Inferior parietal cortex (tissue), 1 donor: ENCODE data around the gene TOMM5.
"Not testable (repeated sequence)": the region's sequence is repeated elsewhere in the genome, so short reads cannot be mapped to it uniquely, and the experiment has no call there.

ENCODE experiments used
- DNase-seq: peaks from one replicate; pipeline ENCODE4 v3.0.0-alpha.2; 2016; ENCODE audit errors: extremely low spot score

Gene TOMM5

GRCh38 chr9:37611961-37612360, 19.6 kb upstream of the TOMM5 start:
- no peak for DNase-seq

GRCh38 chr9:37611014-37611413, 18.6 kb upstream of the TOMM5 start:
- no peak for DNase-seq

- DNase-seq = no peak
Observed at GRCh38 chr9:37609735-37610397, 17.5 kb upstream of the TOMM5 start.

DNA sequence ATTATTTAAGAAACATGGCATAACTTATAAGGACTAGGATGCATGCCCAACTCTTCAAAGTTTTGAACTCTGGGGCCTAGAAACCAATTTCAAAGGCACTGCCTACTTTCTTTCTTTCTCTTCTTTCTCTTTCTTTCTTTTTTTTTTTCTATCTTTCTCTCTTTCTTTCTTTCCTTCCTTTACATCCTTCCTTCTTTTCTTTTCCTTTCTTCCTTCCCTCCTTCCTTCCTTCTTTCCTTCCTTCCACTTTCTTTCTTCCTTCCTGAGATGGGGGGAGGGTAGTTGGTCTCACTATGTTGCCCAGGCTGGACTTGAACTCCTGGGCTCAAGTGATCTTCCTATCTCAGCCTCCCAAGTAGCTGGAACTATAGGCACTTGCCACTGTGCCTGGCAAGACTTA, 15.9 kb upstream of the TOMM5 start:
- DNase-seq = no peak

- no peak for DNase-seq
Observed at GRCh38 chr9:37604296-37604695, 11.9 kb upstream of the TOMM5 start.

DNA sequence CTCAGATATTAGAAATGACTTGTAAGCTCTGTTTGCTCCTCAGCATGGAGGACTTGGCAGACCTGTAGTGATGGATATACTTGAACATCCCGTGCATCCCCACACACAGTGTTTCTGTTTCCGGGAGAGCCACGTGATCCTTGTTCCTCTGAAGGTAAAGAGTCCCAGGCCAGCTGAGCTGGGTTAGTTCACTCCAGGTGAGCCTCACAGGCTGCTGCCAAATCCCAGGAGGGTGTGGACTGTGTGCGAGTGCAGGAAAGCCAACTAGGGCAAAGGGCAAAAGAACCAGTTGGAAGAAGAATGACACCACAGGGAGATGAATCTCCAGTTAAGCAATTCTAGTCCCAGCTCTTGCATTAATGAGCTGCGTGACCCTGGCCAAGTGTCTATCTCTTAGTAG, 10.4 kb upstream of the TOMM5 start:
- no peak for DNase-seq

- not testable (repeated sequence) for DNase-seq
Observed at GRCh38 chr9:37602061-37602460, 9.7 kb upstream of the TOMM5 start.

- no peak for DNase-seq
Observed at GRCh38 chr9:37596504-37596903, 4.1 kb upstream of the TOMM5 start.

GRCh38 chr9:37593883-37594448, 1.6 kb upstream of the TOMM5 start:
- DNase-seq = no peak

- DNase-seq = no peak
Observed at GRCh38 chr9:37587521-37587920, 4.9 kb downstream of the TOMM5 start.

GRCh38 chr9:37583522-37584121, 8.8 kb downstream of the TOMM5 start:
- no peak for DNase-seq

DNA sequence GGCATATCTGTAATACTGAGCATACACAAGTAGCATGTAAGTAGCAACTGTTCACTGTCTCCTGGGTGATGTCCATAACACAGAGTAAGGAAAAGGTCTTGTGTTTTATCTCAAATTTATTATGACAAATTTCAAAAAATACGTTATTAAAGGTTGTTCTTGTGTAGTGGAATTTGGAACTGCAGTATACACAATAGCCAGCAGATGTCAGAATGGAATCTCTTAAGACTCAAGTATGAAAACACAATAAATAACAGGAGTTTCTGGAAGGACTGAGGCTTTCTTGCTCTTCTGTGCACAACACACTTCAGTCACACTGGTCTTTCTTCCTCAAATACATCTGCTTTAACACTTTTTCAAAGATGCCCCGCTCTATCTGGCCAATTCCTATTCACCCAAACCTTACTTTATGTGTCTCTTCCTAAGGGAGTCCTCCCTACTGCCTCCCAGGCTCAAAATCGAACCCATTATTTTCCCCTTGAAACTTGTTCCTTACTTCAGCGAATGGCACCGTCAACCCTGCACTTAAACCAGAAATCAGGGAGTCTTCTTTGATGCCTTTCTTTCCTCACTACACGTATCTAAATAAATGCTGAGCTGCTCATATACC, 9.7 kb downstream of the TOMM5 start:
- peak; percentile 76 for DNase-seq

DNA sequence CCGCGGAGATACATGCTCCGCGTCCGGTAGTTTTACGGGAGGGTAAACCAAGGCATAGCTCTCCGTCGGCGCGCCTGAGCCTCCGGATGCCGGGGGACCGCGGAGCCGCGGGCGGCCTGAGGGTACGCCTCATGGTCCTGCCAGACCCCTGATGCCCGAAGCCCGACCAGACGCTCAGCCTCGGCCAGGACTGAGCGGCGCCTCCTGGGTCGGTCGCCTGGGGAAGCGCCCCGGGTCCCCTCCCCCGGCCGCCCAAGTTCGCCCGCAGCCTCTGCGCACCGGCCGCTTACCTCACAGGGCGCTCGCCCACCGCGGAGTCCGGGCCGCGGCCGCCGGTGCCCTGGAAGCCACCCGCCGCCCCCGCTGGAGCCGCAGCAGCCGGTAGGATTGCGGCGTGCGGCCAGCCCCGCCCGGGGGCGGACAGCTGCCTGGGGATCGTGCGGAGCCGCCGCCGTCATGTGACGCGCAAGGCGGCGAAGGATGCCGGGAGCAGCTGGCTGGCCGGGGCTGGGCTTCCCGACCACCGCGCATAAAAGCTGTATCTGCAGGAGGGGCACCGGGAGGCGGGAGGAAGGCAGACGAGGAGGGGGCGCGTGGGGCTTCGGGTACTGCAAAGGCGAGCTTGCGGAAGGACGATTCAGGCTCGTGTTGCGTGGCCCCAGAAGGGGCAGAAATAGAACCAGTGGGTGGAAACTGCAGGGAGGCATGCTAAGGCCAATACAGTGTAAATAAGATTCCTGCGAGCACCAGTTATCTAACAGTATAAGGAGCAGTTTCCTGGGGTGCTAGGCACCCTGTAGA, 16.3 kb downstream of the TOMM5 start, which contains the start of gene FBXO10:
TSS of gene FBXO10 (minus strand) at position 460 of the 801 bp plus-strand sequence. CDS start 34,612 bp downstream, outside the sequence.
- DNase-seq = peak; percentile 58

DNA sequence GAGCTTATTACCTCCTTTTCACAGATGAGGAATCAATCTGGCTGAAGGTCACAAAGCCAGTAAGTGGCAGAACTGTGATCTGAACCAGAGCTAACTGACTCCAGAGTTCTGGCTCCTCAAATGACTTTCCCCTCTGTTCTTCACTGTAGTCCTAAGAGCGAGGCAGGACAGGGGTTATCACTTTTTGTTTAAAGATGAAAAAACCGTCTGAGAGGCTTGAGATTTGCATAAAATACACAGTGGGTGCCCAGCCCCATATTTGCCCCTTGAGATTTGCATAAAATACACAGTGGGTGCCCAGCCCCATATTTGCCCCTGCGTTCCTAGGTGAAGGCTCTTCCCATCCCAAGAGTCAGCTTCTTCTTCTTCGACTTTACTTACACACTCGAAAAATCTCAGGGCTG, 16.9 kb downstream of the TOMM5 start:
- peak; percentile 31 for DNase-seq

- no peak for DNase-seq
Observed at GRCh38 chr9:37575001-37575400, 17.4 kb downstream of the TOMM5 start.

- peak; percentile 45 for DNase-seq
Observed at GRCh38 chr9:37574241-37574721, 18.1 kb downstream of the TOMM5 start.

GRCh38 chr9:37571282-37571681, 21.1 kb downstream of the TOMM5 start:
- DNase-seq = no peak

GRCh38 chr9:37566716-37567115, 25.7 kb downstream of the TOMM5 start:
- no peak for DNase-seq

DNA sequence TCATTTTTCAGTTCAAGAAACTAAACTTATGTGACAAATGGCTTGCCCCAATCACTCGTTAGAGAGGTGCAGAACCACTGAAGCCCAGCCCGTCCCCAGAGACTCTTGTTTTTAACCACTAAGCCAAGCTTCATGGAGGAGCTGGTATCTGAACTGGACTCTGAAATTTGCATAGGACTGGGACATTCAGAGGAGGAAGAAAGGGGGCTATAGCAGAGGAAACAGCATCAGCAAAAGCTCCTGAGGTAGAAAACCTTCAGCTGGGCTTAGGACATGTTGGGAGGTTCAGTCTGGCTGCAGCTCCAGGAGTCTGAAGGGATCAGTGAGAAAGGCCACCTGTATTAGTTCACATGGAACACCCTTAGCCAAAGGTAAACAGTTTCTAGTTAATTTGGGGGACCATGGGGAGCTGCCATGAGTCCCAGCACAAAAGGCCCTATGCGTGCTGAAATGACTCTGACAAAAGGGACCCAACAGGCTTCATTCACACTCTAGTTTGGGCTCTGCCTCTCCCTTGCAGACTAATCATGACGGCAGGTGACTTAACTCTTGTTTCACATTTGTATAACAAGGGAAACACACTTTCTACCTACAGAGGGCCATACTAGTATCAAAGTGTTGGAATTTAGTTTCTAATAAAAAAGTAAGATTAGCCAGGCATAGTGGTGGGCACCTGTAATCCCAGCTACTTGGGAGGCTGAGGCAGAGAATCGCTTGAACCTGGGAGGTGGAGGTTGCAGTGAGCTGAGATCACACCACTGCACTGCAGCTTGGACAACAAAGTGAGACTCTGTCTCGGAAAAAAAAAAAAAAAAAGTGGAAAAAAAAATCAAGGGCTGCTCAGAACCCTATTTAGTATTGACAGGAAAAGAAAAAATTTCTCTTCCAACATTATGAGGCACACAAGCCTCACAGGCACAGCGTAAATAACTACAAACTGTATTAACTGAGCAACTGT, 26.5 kb downstream of the TOMM5 start:
- no peak for DNase-seq

DNA sequence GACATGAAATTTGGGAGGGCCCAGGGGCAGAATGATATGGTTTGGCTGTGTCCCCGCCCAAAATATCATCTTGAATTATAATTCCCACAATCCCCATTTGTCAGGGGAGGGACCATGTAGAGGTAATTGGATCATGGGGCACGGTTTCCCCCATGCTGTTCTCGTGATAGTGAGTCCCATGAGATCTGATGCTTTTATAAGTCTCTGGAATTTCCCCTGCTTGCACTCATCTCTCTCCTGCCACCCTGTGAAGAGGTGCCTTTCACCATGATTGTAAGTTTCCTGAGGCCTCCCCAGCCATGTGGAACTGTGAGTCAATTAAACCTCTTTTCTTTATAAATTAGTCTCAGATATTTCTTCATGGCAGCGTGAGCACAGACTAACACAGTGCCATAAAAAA, 27.5 kb downstream of the TOMM5 start:
- DNase-seq = no peak
